Urothelium cell line (cell line): ENCODE results near the gene MYO1E.
A peak's percentile ranks its signal among the peaks of the same experiment; 100 is the strongest.
"Not testable (repeated sequence)": the region's sequence is repeated elsewhere in the genome, so short reads cannot be mapped to it uniquely, and the experiment has no call there.

ENCODE experiments used
- DNase-seq: peaks from one replicate; pipeline ENCODE4 v3.0.0; 2011; ENCODE audit warnings: low spot score, mixed read lengths
- FAIRE-seq: peaks from 2 replicates; lab custom pipeline; 2011; peaks lifted over from hg19 to GRCh38; lab: Jason Lieb, UNC

MYO1E gene

DNA sequence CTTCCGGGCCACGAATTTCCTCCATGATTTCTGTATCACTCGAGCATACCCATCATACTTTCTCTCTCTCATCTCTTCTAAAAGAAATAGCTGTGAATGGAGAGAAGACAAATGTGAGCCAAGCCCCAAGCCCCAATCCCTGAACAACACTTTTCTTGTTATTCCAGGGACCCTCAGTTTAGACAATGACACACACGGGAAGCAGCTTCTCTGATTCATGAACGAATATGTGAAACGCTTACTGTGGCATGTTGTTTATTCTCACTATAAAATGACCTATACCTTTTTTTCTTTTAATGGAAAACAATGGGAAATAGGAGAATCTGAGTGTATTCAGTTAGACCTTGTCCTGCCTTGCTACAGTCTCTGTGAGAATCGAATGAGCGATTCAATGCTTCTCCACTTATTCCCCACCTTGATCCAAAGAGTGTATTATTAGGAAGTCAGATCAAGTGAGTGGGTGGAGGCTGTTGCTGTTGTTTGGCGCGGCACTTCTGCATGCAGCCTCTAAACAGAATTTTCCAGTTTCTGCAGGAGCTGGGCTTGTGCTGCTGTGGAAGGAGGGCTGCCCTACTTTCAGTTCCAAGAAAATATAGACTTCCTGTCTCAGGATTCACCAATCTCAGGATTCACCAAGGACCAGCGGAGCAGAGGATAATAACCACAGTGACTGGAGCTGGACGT lies 198.4 kb downstream of the MYO1E start:
- no peak for FAIRE-seq

DNA sequence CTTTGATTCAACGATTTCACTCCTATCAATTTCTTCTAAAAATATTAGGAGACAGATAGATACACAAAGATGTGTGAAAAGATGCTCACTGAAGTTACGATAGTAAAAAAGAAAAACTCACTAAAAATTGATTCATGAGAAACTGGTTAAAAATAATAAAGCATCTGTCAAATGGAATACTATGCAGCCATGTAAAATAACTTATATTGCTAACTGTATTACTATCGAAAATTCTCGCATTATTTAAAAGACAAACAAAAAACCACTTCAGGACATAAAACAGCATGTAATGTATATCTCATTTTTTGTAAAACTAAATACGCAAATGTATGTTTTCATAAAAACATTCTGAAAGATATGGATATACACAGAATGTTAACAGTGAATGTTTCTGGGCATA lies 199.5 kb downstream of the MYO1E start:
- FAIRE-seq: no peak
- DNase-seq: no peak

More for the DNA sequence above, 198.4 kb downstream of the MYO1E start:
- DNase-seq: no peak

DNA sequence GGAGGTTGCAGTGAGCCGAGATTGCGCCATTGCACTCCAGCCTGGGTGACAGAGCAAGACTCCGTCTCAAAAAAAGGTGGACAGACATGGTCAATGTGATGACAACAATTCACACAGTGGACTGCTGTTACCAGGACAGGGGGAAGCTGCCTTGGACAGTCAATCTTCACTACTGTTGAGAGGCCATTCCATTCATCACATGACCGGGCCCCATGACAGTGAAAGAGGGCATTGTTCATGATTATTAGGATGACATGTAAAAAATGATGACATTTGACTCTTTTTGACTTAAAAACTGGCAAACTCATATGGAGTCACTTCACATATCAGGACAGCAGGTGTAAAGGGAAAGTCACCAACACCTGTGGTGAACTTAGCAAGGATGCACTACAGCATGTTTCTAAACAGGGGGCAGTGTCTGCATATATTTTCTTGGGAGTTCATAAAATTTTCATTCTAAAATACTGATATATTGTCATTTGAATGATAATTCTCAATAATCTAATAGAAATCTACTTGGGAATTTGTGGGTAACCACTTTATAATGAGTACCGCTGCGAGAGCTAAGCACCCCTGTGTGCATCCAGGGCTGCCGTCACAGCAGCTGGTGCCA lies 200.3 kb downstream of the MYO1E start:
- DNase-seq (no peak), FAIRE-seq (no peak)

DNA sequence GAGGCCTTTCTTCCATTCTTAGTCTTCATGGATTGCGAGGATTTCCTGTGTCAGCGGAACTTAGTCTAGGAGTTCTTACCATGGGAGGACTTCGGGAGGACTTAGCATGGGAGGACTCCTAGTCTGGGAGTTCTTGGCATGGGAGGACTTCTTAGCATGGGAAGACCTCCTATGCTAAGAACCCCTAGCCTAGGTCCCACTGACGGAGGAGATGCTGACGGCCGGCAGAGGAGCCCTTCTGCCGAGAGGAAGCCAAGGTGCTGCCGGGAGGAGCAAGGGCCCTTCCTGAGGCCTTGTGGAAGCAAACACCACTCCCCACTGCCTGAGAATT lies 201.6 kb downstream of the MYO1E start:
- no peak for DNase-seq
- no peak for FAIRE-seq

DNA sequence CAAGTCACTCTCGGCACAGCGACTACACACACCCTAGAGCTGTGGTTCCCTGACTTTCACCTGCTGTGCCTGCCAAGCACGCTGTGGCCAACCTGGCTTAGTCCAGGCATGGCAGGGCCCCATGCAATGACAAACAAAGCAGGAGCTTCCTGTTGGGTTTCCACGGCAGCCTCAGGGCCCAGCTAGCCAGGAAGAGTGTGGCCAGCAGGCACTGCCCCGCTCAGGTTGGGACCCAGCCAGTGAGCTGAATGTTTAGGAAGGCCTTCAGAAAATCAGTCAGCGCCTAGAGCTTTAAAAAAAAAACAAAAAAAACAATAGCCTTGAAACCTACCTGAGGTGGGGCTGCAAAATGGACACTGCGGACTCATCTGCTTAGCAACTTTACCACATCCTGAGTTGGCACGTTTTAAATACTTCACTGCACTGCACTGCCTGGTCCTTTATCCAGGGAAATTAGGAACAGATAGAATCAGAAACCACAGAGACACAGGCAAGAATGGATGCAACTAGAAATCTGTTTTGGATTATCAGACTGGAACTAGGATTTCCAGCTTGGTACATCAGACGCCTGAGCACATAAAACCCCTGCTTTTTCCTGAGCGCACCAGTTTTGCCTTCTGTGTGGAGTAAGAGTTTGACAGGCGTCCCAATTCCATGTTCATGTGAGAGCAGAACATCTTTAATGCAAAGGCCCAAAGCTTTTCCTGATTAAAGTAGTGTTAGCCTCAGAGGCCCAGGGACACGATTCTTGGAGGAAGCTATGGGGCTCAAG lies 202.2 kb downstream of the MYO1E start:
- no peak for FAIRE-seq
- peak; percentile 33 for DNase-seq

DNA sequence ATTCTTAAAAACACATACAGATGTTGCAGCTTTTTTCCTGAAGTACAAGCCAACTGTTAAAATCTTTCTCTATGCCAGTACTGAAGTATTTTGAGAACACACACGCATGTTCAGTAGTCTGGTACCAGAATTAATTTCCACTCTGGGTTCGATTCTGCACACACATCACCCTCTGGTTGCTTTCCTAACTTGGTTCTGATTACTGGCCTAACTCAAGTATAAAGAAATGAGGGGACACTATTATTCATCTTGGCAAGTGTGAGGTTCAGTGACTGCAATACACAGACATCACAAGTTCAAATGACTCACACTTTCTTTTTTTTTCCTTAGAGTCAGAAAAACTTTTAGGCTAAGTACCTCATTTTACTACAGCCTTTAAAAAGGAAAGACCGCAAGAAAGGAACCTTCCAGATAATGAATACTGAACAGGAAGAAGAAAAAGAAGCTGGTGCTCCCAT lies 203.4 kb downstream of the MYO1E start:
- no peak for FAIRE-seq
- DNase-seq: no peak

DNA sequence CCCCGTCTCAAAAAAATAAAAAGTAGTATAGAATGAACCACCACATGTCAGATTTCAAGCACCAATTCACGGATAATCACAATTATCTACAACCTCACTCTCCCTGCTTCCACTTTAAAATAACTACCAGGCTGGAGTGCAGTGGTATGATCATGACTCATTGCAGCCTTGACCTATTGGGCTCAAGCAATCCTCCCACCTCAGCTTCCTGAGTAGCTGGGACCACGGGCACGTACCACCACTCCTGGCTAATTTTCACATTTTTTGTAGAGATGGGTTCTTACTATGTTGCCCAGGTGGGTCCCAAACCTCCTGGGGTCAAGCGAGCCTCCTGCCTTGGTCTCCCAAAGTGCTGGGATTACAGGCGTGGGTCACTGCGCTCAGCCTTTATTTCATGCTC lies 204.1 kb downstream of the MYO1E start:
- DNase-seq (no peak), FAIRE-seq (peak; percentile 50)

DNA sequence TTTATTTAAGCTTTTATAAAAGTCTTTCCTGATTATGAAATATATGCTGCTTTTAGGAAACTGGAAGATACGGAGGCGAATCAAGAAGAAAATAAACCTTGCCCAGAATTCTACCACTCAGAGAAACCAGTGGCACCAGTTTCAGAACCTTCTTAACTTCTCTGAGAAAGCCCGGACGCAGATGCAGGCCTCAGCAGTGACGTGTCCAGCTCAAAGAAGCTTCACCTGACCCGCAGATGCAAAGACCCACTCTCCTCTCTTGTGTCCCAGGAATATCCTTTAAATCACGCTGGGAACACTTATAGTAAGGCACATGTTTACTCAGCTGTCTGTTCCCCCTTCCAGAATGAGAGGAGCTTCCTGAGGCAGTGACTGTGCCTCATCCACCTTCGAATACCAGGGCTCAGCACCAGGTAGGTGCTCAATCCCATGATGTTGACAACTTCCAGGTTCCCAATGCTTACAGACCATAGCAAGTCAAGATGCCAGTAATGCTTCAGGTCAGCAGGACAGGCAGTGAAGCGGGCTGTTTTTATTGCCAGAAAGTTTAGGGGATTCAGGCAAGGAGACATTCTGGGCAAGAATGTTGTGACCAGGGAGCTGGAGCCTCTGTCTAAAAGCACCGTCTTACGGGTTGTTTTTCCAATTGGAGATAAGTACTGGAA lies 205.9 kb downstream of the MYO1E start:
- FAIRE-seq (no peak), DNase-seq (no peak)

DNA sequence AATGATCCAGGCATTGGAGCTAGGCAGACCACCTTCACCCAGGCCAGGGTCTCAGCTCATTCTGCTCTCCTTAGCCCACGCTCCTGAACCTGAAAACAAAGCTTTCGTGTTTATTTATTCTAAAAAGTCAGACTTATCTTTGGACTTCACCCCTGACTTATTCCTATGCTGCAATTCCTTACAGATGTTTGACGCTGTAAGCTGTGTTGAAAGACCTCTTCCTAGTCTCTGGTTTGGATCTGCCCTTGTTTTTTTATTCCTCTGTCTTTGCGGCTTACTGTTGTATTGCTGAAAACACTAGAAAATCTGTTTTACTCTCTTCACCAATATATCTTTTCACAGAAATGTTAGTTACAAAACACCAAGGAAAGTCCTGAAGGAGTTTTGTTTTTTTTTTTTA lies 206.5 kb downstream of the MYO1E start:
- DNase-seq (no peak), FAIRE-seq (no peak)

DNA sequence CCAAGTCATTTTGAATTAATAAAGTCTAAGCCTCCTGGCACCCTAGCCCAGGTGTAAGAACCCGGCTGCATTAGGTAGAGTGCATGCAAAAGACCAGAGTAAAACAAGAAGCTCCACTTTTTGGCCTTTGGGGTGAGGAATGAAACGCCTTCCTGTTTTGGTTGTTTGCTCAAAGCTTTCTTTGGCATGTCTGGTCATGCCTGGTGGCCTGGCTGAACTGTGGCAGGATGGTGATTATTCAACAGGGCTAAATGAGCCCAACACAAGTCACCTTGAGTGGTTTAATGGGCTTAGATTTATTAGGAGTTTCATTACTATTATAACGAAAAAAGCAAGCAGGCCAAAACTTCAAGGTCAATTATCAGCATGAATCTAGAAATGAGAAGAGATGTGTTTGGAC lies 206.9 kb downstream of the MYO1E start:
- FAIRE-seq (no peak), DNase-seq (peak; percentile 48)

DNA sequence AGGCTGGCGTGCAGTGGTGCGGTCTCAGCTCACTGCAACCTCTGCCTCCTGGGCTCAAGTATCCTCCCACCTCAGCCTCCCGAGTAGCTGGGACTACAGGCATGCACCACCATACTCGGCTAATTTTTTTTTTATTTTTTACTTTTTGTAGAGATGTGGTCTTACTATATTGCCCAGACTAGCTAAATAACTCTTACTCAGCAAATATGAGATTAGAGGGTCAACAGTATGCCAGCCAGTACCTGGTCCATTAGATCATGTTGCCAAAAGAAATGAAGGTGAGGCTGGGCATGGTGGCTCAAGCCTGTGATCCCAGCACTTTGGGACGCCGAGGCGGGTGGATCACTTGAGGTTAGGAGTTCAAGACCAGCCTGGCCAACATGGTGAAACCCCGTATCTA lies 210.6 kb downstream of the MYO1E start:
- FAIRE-seq, DNase-seq: not testable (repeated sequence)

DNA sequence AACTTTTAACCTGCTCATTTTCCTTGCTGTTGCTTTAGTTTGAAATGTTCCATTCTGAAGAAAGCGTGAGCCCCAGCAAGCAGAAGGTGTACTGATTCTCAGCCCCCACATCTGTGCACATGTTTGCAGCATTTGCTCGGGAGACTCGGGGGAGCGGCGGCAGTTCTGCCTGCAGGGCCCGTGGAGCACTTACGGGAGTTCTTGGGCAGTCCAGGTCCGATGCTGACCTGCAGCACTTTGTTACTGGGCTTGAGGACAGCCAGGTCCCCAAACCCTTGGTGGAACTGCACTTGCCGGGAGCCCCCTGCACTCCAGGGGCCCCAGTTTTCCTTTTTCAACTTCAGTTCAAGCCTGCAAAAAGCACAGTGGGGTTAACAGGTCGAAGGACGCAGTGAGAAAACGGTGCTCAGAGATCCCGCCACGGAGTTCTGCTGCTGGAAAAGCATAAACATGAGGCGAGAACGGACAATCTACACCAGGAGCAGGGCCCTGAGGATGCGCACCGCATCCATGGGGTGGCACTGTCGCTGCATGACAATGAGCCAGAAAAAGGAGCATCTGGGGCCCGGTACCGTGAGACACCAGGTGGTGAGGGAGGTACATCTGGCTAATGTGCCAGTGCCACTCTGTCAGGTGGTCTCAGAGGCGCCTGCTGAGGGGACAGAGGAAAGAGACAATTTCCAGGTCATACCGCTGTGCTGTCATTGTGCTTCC lies 211.6 kb downstream of the MYO1E start:
- peak; percentile 52 for FAIRE-seq
- DNase-seq: peak; percentile 51

DNA sequence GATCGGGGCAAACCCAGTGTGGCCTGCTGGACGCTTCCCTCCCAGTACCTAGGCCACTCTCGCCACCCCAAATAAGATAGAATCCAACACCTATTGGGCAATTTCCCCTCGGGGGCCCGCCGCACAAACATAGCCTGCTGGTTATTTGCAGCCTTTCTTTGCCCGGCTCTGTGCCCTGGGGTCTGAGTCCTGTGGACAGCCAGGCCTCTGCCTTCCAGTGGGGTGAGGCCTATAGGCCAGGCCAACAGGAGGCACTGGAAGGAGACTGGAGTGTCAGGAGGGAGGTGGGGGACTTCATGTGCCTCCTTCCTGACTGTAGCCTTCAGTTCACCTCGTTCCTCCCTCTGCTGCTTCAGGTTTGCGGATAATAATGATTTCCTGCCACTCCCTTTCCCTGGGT lies 213.5 kb downstream of the MYO1E start:
- no peak for FAIRE-seq
- no peak for DNase-seq

DNA sequence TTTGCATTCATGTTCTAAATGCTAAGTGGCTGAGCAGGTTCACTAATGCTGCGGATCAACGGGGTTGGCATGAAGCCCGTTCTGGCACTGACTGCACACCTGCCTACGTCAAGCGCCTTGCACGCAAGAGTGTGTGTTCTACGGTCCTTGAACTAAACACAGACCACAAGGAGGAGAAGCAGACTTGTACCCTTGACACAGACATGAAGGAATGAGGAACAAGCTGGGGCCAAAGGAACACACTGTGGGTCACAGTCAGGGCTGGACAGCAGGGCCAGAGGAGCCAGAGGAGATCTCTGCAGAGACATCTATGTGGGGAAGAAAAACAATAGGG lies 214.0 kb downstream of the MYO1E start:
- FAIRE-seq: no peak
- DNase-seq: no peak

DNA sequence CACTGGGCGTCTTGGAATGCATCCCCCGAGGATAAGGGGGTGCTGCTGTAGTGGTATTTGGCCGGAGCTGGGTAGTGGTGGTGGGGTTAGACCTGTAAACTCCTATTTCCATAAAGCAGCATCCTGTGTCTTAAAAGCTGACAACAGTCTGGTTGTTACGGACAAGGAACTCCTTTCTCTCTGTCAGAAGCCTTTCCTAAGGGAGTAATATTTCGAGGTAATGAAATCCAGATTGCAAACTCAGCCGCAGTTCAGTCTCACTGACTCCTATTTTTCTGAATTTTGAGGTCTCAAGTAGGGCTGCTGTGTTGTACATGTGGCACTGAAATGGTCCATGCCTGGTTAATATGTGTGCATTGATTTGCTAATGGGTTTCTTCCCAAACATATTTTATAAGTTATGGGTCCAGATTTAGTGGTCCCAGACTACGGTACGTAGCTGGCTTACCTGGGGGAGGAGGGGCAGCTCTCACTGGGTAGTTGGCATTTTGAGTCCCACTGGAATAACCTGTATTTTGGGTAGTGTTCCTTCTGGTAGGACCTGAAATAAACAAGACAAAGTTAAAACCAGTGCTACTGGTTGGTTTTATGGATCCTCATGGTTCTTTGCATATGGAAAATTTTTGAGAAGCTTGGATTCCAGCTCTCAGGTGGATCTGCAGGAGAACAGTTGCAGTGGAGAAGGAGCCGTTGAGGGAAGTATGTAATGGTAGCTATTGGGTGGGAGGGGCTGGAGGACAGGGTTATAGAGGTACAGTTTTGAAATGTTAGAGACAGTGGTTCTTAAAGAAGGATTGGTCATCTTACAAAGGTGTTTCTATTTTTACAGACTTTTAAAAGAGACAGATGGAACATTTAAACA lies 214.6 kb downstream of the MYO1E start:
- no peak for FAIRE-seq
- no peak for DNase-seq

DNA sequence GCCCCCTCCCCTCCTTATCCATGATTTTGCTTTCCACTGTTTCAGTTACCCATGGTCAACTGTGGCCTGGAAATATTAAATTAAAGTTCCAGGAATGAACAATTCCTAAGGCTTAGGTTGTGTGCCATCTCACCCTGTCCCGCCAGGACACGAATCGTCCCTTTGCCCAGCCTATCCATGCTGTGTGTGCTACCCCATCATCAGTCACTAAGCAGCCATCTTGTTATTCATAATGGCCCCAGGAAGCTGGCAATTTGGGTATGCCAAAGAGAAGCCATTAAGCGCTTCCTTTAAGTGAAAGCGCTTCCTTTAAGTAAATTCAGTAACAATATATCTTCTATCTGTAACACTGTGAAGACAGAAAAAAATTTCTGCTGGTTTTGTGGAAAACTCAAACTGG lies 215.3 kb downstream of the MYO1E start:
- peak; percentile 30 for FAIRE-seq
- DNase-seq: no peak

DNA sequence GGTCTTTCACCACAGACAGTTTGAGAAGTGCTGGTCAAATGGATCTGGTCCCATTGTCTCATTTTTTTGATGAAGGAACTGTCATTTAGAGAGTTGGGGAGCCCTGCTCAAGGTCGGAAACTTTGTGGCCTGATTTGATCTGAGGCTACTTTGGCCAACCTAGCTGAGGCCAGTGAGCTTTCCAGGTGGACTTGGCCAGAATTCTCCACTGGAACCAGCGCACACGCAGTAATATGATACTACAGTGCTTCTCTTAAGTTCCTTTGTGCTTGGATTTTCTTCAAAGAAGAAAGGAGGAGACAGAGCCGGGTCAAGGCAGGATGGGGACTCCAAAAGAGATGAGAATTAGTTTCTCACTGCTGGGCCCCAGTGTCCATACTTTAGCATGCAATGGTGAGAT lies 217.2 kb downstream of the MYO1E start:
- DNase-seq (no peak), FAIRE-seq (no peak)

DNA sequence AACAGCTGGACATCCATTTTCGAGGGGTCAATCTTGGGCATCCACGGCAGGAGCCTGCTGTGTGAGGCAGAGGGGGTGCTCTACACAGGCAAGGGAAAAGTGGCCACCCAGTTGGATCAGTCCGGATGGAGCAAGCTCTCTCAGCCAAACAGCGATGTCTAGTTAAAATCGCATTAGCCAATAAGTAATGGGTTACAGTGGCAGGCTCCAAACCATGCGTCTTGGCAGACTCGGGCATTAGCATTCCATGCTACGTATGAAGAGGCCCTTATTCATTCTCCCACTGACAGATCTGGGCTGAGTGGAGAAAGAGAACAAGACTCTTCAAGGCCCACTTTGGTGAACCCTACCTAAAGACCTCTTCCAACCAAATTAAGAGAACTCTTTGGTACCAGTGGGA lies 218.4 kb downstream of the MYO1E start:
- FAIRE-seq (no peak), DNase-seq (no peak)

DNA sequence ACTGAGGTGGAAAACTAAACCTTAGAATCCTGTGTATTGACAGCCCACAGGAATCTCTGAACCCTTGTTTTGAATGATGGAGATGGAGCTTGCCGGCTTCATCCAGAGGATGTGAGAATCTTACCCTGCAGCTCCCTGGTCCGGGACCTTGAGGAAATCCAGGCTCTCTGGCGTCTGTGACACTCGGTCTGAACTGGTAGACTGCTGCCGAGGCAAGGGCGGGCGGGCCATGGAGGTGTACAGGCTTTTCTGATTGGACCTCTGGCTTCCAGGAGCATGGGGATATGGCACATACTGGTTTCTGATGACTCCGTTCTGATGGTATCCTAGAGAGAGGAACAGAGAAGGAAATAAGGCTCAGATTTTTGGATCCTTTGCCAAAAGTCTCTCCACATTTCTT lies 219.2 kb downstream of the MYO1E start:
- DNase-seq (no peak), FAIRE-seq (no peak)
